Measurements from ENCODE around the gene ST6GALNAC1.

The ST6GALNAC1 gene, protein sequence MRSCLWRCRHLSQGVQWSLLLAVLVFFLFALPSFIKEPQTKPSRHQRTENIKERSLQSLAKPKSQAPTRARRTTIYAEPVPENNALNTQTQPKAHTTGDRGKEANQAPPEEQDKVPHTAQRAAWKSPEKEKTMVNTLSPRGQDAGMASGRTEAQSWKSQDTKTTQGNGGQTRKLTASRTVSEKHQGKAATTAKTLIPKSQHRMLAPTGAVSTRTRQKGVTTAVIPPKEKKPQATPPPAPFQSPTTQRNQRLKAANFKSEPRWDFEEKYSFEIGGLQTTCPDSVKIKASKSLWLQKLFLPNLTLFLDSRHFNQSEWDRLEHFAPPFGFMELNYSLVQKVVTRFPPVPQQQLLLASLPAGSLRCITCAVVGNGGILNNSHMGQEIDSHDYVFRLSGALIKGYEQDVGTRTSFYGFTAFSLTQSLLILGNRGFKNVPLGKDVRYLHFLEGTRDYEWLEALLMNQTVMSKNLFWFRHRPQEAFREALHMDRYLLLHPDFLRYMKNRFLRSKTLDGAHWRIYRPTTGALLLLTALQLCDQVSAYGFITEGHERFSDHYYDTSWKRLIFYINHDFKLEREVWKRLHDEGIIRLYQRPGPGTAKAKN

DNA sequence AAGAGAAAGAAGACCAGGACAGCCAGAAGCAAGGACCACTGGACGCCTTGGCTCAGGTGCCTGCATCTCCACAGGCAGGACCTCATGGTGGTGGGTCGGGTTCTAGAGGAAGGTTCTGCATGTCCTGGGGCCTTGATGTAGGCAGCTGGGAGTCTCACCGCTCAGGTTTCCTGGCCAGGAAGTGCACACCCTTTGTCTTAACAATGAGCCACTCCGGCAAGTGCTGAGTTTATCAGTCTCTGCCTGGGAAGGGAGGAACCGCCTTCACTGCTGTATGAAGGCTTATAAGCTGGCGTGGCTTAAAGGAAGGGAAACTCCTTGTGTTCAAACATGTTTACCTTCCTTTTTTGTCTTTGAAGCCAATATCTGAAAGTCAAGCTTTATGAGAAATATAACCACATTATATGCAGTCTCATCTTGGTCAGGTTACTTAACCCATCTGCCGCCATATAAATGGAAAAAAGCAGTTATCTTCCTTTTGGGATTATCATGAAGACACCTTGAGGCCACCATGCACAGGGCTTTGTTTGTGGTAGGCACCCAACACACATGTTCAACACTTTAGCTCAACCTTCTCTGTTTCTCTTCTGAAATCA, at the start of gene ST6GALNAC1:
TSS of gene ST6GALNAC1 (minus strand) at position 205 of the 596 bp plus-strand sequence. CDS start at position 86, 119 bp downstream.
- DNase-seq (ENCODE audit: low spot score): no peak

DNA sequence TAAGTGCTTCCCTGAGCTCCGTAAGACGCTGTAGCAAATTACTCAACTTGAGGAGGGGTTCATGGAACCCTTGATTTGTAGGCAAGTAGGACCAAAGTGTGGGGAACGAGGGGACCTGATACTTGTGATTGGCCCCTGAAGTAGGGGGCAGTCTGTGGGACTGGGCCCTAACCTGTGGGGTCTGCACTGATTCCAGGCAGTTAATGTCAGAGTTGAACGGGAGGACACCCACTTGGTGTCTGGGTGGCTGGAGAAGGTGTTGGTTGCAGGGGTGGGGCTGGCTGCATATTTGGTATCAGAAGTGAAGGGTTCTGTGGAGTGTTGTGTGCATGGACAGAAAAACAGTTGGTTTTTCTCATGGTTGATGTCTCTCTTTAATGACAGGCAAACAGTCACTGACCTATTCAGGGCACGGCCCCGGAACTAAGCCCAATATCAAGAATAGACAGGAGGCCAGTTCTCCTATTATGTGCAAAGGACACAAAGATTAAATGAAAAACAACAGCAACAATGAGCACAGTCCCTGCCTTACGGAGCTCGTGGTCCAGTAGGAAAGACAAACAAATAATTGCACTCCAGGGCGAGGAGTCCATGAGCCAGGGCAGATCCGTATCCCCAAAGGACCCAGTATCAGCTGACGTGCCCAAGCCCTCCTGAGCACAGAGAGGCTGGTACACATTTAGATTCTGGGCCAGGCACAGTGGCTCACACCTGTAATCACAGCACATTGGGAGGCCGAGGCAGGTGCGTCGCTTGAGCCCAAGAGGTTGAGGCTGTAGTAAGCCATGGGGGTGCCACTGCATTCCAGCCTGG, 48.0 kb upstream of the ST6GALNAC1 start:
- DNase-seq (ENCODE audit: low spot score): no peak

DNA sequence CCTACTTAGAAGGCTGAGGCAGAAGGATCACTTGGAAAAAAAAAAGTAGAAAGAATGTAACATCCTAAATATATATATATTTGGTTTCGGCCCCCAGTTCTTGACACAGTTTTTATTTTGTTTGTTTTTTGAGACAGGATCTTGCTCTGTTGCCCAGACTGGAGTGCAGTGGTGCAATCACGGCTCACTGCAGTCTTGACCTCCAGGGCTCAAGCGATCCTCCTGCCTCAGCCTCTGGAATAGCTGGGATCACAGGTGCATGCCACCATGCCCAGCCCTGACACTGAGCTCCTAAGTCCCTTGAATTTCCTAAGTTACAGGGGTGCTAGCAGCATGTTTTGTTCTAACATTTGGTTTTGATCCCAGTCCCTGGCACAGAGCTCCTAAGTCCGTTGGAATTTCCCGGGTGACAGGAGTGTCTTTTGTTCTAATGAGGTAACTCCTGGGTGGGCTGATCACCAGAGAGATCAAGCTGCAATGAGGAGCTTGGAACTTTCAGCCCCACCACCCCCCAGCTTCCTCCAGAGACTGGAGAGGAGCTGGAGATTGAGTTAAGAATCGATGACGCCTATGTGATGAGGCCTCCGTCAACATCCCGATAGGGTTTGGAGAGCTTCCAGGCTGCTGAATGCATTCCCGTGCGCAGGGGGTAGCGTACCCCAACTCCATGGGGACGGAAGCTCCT, 47.2 kb upstream of the ST6GALNAC1 start:
- DNase-seq (ENCODE audit: low spot score): no peak

DNA sequence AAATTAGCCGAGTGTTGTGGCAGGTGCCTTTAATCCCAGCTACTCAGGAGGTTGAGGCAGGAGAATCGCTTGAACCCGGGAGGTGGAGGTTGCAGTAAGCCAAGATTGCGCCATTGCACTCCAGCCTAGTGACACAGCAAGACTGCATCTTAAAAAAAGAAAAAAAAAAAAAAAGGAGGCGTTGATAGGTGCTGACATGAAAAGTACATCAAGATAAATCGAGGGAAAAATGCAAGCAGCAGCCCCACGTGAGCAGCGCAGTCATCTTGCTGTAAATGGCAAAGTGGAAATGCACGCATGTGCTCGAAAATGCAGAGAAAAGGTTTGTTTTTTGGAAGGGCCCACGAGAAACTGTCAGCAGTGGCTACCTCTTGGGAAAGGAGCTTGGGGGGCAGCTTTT, 46.3 kb upstream of the ST6GALNAC1 start:
- DNase-seq (ENCODE audit: low spot score): no peak

DNA sequence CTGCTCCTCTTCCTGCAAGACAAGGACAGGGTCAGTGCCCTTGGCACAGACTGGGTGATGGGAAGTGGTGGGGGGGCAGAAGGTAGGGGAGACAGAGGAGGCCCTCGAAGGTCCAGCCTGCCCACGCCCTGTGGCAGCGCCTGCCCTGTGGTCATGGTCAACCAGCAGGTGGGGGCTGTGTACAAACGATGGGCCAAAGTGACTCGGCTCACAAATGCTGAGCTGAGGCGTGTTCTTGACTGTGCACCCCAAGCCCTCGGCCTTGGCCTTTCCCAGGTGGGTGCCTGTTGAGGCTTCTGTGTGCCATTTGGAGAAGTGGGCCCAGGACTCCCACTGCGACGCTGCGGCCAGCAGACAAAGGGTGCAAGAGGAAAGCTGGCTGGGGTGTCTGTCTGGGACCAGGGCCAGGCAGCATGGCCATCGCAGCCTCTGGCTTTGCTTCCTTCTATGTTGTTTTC, 44.6 kb upstream of the ST6GALNAC1 start:
- no peak for DNase-seq (ENCODE audit: low spot score)

DNA sequence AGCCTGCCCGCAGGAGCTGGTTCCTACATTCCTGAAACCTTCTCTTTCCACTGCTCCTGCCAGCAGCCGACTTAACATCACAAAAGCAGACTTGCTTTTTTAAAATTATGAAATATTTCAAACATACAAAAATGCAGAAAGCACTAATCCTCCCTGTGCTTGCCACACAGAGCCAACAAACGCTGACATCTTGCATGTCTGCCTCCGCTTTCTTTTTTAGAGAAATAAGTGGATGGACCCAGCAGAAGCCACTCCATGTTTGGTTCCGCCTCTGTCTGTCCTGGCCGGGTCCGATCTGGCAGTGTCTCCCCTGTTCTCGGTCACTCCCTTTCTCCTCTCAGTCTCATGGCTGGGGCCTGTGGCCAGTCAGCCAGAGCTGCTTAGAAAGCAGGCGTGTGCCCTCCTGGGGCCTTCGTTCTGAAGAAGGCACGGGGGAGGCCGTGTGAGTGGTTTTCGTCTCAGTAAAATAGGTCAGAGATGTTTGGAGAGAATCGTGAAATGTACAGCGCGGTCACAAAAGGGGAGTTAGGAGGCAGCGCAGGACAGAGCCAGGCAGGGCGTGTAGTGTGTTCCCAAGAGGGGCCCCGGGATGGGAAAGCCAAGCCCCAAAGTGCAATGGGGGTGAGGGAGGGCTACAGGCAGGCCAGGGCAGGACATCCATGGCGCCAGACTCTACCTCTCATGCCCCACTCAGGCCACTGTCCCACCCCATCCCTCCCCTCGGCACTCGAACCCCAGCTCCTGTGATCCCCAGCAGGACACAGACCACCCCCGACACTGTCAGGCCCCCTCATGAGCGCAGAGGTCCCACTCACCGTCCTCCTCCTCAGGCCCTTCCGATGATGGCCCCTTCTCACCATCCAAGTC, 44.0 kb upstream of the ST6GALNAC1 start:
- peak; percentile 33 for DNase-seq (ENCODE audit: low spot score)

DNA sequence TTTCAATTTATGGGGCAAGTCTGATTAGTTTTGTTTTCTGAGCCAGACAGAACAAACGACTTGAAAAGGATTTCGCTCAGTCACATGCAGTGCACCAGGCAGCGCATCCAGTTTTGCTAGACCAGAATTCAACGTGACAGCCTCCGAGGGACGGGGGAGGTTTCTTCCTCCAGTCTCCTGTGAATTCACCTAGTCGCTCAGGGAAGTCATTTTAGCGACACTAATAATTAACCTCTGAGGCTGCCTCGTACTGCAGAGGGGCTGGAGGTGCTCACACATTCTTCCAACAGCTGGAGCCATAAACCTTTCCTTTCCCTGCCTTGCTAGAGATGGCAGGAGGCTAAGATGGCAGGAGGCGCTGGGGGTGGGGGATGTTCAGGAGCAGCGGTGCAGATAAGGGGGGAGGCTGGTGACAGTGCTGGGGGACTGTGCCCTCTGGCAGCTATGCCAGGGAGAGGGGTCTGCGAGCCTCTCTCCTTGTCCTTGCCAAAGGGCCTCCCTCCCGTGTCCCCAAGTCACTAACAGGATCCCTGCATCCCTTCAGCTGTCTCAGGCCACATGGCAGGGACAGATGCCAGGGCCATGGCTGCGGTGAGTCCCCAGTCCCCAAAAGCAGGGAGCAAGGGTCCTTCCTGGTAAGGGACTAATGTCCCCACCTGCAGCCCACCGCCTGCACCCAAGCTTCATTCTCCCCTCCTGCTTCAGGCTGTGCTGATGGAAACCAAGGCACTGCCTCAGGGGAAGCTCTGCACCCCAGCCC, 43.2 kb upstream of the ST6GALNAC1 start:
- no peak for DNase-seq (ENCODE audit: low spot score)

DNA sequence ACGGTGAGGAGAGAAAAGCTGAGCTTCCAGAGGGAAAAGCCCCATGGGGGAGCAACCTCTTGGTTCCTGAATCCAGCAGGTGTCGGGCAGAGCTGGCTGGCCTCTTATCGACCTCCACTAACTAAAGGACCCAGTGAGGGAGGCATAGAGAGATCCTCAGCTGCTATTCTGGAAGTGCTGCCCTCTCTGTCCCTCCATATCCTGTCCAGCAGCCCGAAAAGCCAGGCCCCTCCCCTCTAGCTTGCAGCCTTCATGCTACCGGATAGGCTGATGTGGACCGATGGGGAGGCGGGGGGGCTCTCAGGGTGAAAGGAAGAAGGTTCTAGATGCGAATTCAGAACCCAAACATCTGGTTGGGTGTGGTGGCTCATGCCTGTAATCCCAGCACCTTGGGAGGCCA, 42.3 kb upstream of the ST6GALNAC1 start:
- DNase-seq (ENCODE audit: low spot score): no peak

DNA sequence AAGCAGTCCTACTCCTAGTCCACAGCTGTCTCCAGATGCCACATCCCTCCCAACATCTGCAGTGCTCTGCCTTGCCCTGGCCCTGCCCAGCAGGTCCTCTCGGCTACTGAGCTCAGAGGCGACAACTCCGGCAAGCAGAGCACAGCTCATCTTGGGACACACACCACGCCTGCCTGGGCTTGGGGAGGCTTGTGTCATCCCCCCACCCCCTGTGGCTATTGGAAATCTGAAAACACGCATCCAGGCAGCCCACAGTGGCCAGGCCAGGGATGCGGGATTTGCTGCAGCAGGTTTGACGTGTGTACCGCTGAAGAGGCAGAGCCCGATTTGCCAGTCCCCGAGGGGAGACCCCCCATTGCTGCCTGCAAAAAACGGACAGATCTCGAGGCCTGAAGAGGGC, 41.8 kb upstream of the ST6GALNAC1 start:
- no peak for DNase-seq (ENCODE audit: low spot score)

DNA sequence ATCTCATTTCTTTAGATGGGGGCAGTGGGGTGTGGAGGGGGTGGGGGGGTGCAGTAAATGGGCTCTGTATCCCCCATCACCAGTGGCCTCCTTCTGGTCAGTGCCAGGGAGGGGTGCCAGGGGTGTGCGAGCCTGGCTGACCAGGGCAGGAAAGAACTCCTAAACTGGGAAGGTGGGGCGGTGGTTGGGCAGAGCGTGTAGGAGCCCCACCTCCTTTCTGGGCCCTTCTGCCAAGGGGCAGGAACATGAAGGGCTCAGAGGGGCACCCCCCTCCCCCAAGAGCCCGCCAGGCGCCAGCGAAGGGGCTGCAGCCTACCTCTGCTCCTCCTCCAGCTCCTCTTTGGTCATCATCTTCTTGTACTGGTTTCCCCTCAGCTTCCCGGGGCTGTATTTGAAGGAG, 41.2 kb upstream of the ST6GALNAC1 start:
- DNase-seq (ENCODE audit: low spot score): no peak

DNA sequence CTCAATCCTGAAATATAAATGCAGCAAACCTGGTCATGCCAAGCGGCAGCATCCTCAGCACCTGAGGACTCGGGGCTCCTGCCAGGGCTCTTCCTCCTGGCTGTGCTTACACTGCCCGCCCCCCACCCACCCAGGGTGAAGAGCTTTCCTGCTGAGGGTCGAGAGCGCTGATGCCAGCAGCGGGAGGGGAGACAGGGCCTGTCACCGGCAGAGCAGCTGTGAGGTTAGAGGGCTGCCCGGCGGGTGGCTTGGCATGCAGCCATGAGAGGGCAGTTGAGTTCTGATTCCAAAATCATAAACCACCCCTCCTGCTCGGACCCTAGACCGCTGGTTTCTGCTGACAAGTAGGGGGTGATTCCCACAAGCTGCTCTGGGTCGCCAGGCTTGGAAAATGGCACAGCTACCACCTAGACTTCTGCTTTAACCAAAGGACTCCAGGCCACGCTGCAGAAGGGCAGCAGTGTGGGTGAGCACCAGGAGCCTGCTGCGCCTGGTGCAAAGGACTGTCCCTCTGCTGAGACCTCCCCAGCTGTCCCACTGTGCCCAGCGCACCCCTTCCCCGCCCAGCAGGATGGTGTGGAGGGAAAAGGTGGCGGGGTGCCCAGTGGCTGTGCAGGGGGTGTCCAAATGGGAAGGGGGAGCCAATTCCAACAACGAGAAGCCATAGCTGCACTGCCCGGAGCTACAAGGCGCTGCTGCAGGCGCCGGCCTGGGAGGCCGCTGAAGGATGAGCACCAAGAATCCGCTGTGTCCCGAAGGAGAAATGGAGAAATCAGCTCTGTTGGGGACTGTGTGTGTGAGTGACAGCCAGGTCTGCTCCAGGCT, 40.6 kb upstream of the ST6GALNAC1 start:
- no peak for DNase-seq (ENCODE audit: low spot score)

DNA sequence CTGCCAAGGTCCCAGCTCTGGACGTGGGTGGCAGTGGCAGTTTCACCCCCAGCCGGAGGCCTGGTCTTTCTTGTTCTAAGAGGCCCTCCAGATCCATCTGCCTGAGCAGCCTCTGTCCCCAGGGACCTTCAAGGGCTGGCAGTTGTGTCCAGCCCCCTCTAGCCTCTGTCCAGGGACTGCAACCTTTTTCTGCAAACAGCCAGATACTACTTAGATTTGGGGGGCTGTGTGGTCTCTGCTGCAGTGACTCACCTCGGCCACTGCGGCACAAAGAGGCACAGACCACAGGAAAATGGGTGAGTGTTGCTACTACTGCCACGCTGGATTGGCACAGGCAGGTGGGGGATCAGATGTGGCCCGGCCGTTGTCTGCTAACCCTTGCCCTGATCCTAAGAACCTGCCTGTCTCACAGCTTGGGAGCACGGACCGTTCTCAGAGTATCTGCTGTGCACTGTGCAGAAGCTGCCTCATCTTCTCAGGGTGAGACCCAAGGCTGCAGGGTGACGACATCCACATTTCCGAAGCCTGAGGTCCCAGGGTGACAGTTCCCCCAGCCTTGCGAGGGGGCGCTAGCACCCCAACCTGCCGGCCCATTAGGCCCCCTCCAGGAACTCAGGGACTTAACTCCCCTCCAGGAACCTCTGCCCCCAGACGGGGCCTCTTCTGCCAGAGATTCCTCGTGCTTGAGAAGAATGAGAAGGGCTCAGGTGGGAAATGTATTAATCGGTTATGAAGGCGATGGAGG, 39.6 kb upstream of the ST6GALNAC1 start:
- no peak for DNase-seq (ENCODE audit: low spot score)

DNA sequence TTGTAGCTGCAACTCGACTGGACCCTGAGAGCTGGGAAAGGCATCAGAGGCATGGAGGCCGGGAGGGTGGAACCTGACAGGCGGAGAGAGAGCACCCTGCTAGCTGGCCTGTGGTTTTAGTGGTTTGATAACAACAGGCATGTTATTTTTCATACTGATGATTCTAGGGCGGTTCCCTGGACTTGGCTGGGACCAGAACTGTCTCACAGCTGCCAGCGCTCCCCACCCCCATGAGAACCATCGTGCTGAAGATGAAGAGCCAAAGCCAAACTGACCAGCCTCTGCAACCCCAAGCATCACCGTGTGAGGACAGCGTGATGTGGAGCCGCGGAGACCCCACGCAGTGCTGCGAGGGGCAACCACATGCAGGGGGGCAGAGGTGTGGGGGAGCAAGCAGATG, 38.7 kb upstream of the ST6GALNAC1 start:
- DNase-seq (ENCODE audit: low spot score): no peak

DNA sequence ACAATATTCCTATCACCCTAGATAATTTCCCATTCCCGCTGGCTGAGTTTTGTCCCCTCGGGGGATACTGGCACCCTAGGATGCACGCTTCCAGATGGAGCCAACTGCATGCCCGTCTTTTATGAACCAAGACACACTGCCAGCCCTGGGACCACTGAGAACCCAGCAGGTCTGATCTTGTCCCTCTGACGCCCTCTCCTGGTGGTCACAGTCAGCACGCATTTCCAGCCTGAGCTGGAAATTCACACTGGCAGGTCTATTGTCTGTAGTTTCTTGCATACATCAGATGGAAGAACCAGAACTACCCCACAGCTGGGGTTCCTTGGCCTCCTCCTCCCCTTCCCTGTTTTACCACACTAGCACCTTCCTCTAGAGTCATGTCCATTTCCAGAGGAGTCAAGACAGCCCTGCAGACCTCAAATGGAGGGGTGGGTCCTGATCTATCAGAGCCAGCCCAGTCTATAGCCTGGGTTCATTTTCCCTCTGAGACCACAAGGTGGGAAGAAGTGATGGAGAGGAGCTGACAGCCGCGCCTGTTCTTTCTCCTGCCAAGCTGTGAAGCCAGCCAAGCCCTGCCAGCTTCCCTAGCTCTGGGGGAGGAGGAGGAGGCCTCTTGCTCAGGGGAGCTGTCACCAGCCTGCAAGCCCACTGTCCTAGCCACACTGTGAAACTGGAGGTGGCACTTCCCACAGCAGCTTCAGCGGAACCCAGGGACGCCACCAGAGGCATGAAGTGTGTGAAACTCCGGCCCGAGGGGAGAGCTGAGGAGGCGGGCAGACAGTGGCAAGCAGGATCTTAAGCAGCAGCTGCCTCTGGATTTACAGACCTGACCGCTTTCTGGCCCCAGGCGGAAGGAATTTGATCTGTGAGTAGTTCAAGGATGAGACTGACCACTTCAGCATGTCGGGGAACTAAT, 37.9 kb upstream of the ST6GALNAC1 start:
- peak; percentile 41 for DNase-seq (ENCODE audit: low spot score)

DNA sequence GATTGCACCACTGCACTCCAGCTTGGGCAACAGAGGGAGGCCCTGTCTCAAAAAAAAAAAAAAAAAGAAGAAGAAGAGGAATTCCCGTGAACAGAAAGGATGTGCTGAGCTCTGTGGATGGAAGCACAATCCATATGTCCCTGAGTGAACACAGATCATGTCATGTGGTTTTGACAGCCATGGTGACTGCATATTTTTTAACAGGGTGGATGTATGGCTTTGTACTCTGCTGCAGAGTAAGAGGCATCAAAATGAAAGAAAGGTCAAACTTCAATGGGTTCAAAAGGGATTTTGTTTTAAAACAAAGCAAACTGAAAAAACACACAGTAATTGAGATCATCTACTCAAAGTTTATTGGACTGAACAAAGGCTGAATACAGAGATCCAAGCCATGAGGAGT, 35.7 kb upstream of the ST6GALNAC1 start:
- DNase-seq (ENCODE audit: low spot score): no peak

DNA sequence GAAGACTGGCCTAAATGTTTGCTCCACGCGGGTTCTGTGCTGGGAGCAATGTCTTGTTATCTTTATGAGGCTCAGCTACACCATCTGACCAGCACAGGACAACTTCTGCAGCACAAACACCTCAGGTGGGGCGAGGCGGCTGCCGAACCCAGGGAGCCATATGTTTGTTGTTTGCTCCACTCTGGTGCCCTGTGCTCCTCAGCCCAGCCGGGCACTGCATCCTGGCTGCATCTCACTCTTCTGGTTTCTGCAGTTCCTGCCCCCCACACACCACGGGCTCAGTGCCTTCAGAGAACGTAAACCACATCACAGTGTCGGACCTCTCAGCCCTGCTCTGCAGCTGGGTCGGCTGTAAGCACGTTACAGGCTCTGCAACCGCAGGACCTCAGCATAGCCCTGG, 34.8 kb upstream of the ST6GALNAC1 start:
- no peak for DNase-seq (ENCODE audit: low spot score)

DNA sequence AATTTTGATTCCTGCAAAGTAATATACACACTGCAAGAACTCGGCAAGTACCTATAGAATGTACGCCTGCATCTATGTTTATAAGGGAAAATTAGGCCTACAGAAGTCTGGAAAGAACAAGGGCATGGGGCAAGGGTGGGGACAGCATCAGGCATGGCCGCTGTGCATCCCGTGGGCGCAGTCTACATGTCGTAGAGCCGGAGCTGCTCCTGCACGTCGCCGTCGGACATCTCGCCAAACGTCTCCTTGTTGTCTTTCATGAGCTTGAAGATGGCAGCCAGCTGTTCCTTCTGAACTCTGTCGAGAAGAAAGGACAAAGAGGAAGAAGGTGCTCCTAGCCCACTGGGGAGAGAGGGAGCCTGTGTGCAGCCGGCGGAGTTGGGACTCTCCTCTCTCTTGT, 33.8 kb upstream of the ST6GALNAC1 start:
- no peak for DNase-seq (ENCODE audit: low spot score)

All from globus pallidus (tissue), 1 donor.